SK-N-SH treated with all-trans-retinoic acid at 6 μM for 48 hours (cell line): ENCODE data around the gene KRTAP10-2.

Source experiments
- ATAC-seq: fragments of 200-7000 bp; cut with Tn5 transposase; 3 replicates; pipeline ENCODE4 v1.9.1; 2020; ENCODE audit warnings: mild to moderate bottlenecking, moderate library complexity
- ARNTL ChIP-seq: fragments of 450-650 bp; formaldehyde crosslinking; IDR thresholded peaks from 2 replicates; pipeline ENCODE4 v1.5.0; 2020; ENCODE audit warnings: low read depth, mild to moderate bottlenecking, moderate library complexity, borderline replicate concordance
- BACH2 ChIP-seq: fragments of 250-450 bp; sonication (Bioruptor Pico); IDR thresholded peaks from 2 replicates; pipeline ENCODE4 v1.9.0; 2021; ENCODE audit warnings: mild to moderate bottlenecking, borderline replicate concordance
- CREB5 ChIP-seq: fragments of 250-450 bp; sonication (Bioruptor Pico); IDR thresholded peaks from 2 replicates; pipeline ENCODE4 v1.5.1; 2020; ENCODE audit warnings: low read depth, mild to moderate bottlenecking, moderate library complexity
- CSDC2 ChIP-seq: fragments of 250-450 bp; sonication (Bioruptor Pico); IDR thresholded peaks from 2 replicates; pipeline ENCODE4 v1.5.0; 2020; ENCODE audit warnings: mild to moderate bottlenecking, moderate library complexity
- ESRRG ChIP-seq: fragments of 250-450 bp; sonication (Bioruptor Pico); IDR thresholded peaks from 2 replicates; pipeline ENCODE4 v1.6.1; 2021; ENCODE audit warnings: mild to moderate bottlenecking
- ISL1 ChIP-seq: fragments of 250-450 bp; sonication (Bioruptor Pico); IDR thresholded peaks from 2 replicates; pipeline ENCODE4 v2.1.2; 2022; ENCODE audit warnings: mild to moderate bottlenecking, moderate library complexity
- OSR1 ChIP-seq: fragments of 250-450 bp; sonication (Bioruptor Pico); IDR thresholded peaks from 2 replicates; pipeline ENCODE4 v1.8.0; 2022; ENCODE audit warnings: moderate library complexity, mild to moderate bottlenecking, inconsistent platforms
- PATZ1 ChIP-seq: fragments of 250-450 bp; sonication (Bioruptor Pico); IDR thresholded peaks from 2 replicates; pipeline ENCODE4 v1.8.0; 2020; ENCODE audit warnings: mild to moderate bottlenecking, moderate library complexity, borderline replicate concordance
- PPARA ChIP-seq: fragments of 250-450 bp; sonication (Bioruptor Pico); IDR thresholded peaks from 2 replicates; pipeline ENCODE4 v1.5.0; 2020; ENCODE audit warnings: mild to moderate bottlenecking, borderline replicate concordance
- RARB ChIP-seq: fragments of 250-450 bp; sonication (Bioruptor Pico); IDR thresholded peaks from 2 replicates; pipeline ENCODE4 v1.8.0; 2021; ENCODE audit warnings: mild to moderate bottlenecking, moderate library complexity
- SNAI2 ChIP-seq: fragments of 250-450 bp; sonication (Bioruptor Pico); IDR thresholded peaks from 2 replicates; pipeline ENCODE4 v1.5.0; 2020; ENCODE audit warnings: mild to moderate bottlenecking, moderate library complexity
- TCF4 ChIP-seq: fragments of 250-450 bp; sonication (Bioruptor Pico); IDR thresholded peaks from 2 replicates; pipeline ENCODE4 v1.8.0; 2021; ENCODE audit warnings: mild to moderate bottlenecking, moderate library complexity, borderline replicate concordance
- TOX ChIP-seq: fragments of 250-450 bp; sonication (Bioruptor Pico); IDR thresholded peaks from 2 replicates; pipeline ENCODE4 v1.8.0; 2021; ENCODE audit warnings: mild to moderate bottlenecking, moderate library complexity, borderline replicate concordance
- ZC3H10 ChIP-seq: fragments of 250-450 bp; sonication (Bioruptor Pico); IDR thresholded peaks from 2 replicates; pipeline ENCODE4 v1.5.1; 2021; ENCODE audit warnings: mild to moderate bottlenecking, moderate library complexity
- ZFP3 ChIP-seq: fragments of 250-450 bp; sonication (Bioruptor Pico); IDR thresholded peaks from 2 replicates; pipeline ENCODE4 v1.5.0; 2020; ENCODE audit warnings: mild to moderate bottlenecking, moderate library complexity
- ZFP30 ChIP-seq: fragments of 450-650 bp; formaldehyde crosslinking; IDR thresholded peaks from 2 replicates; pipeline ENCODE4 v1.5.0; 2022; ENCODE audit warnings: mild to moderate bottlenecking, moderate library complexity
- ZNF565 ChIP-seq: fragments of 450-650 bp; formaldehyde crosslinking; conservative IDR thresholded peaks from 2 replicates; pipeline ENCODE4 v1.5.0; 2020; ENCODE audit warnings: low read depth, mild to moderate bottlenecking, moderate library complexity
- ZNF70 ChIP-seq: fragments of 450-650 bp; formaldehyde crosslinking; IDR thresholded peaks from 2 replicates; pipeline ENCODE4 v1.5.0; 2020; ENCODE audit warnings: mild to moderate bottlenecking, moderate library complexity
- ZNF8 ChIP-seq: fragments of 450-650 bp; formaldehyde crosslinking; IDR thresholded peaks from 2 replicates; pipeline ENCODE4 v1.5.0; 2020; ENCODE audit warnings: mild to moderate bottlenecking, moderate library complexity
- TF ChIP-seq, protein P1 (sequence below): fragments of 250-450 bp; sonication (Bioruptor Pico); IDR thresholded peaks from 2 replicates; pipeline ENCODE4 v1.8.0; 2021; ENCODE audit warnings: low read depth, mild to moderate bottlenecking, moderate library complexity, borderline replicate concordance
- TF ChIP-seq, protein P2 (sequence below): fragments of 250-450 bp; sonication (Bioruptor Pico); IDR thresholded peaks from 2 replicates; pipeline ENCODE4 v1.5.1; 2021; ENCODE audit warnings: mild to moderate bottlenecking, moderate library complexity
- TF ChIP-seq, protein P3 (sequence below): fragments of 250-450 bp; sonication (Bioruptor Pico); IDR thresholded peaks from 2 replicates; pipeline ENCODE4 v1.5.0; 2020; ENCODE audit warnings: mild to moderate bottlenecking, moderate library complexity

The KRTAP10-2 gene

GRCh38 chr21:44518686-44519085 lies 32.6 kb downstream of the KRTAP10-2 start:
- TF ChIP-seq ZFP30 (CRISPR knock-in tag) = no peak
- no peak for TF ChIP-seq CSDC2
- TF ChIP-seq OSR1 (CRISPR knock-in tag) = no peak
- no peak for TF ChIP-seq PATZ1 (CRISPR knock-in tag)
- no peak for TF ChIP-seq PPARA (CRISPR knock-in tag)
- no peak for TF ChIP-seq BACH2 (CRISPR knock-in tag)

GRCh38 chr21:44517175-44517899 lies 34.0 kb downstream of the KRTAP10-2 start:
- peak; percentile 99 for ATAC-seq
- TF ChIP-seq ZC3H10 (CRISPR knock-in tag) = no peak
- no peak for TF ChIP-seq CREB5 (CRISPR knock-in tag)
- no peak for TF ChIP-seq ZNF70 (CRISPR knock-in tag)
- TF ChIP-seq ZNF8 (CRISPR knock-in tag) = no peak
- TF ChIP-seq, protein P1, sequence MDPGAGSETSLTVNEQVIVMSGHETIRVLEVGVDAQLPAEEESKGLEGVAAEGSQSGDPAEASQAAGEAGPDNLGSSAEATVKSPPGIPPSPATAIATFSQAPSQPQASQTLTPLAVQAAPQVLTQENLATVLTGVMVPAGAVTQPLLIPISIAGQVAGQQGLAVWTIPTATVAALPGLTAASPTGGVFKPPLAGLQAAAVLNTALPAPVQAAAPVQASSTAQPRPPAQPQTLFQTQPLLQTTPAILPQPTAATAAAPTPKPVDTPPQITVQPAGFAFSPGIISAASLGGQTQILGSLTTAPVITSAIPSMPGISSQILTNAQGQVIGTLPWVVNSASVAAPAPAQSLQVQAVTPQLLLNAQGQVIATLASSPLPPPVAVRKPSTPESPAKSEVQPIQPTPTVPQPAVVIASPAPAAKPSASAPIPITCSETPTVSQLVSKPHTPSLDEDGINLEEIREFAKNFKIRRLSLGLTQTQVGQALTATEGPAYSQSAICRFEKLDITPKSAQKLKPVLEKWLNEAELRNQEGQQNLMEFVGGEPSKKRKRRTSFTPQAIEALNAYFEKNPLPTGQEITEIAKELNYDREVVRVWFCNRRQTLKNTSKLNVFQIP (CRISPR knock-in tag) = no peak
- TF ChIP-seq ISL1 (CRISPR knock-in tag) = no peak
- TF ChIP-seq ZFP30 (CRISPR knock-in tag) = no peak
- no peak for TF ChIP-seq CSDC2
- no peak for TF ChIP-seq TOX (CRISPR knock-in tag)
- TF ChIP-seq SNAI2 = no peak
- no peak for TF ChIP-seq OSR1 (CRISPR knock-in tag)
- TF ChIP-seq ZNF565 (CRISPR knock-in tag) = no peak

More at GRCh38 chr21:44518686-44519085, 32.6 kb downstream of the KRTAP10-2 start:
- no peak for ATAC-seq

GRCh38 chr21:44516828-44517174 lies 34.5 kb downstream of the KRTAP10-2 start:
- ATAC-seq = no peak
- TF ChIP-seq, protein P2, sequence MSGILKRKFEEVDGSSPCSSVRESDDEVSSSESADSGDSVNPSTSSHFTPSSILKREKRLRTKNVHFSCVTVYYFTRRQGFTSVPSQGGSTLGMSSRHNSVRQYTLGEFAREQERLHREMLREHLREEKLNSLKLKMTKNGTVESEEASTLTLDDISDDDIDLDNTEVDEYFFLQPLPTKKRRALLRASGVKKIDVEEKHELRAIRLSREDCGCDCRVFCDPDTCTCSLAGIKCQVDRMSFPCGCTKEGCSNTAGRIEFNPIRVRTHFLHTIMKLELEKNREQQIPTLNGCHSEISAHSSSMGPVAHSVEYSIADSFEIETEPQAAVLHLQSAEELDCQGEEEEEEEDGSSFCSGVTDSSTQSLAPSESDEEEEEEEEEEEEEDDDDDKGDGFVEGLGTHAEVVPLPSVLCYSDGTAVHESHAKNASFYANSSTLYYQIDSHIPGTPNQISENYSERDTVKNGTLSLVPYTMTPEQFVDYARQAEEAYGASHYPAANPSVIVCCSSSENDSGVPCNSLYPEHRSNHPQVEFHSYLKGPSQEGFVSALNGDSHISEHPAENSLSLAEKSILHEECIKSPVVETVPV (CRISPR knock-in tag) = no peak
- no peak for TF ChIP-seq RARB (CRISPR knock-in tag)
- no peak for TF ChIP-seq ZFP30 (CRISPR knock-in tag)
- no peak for TF ChIP-seq ESRRG (CRISPR knock-in tag)
- TF ChIP-seq, all 23 proteins: peak for 0

- ATAC-seq = no peak
- TF ChIP-seq CSDC2 (no peak), ZFP30 (CRISPR knock-in tag) (no peak), ARNTL (no peak), PPARA (CRISPR knock-in tag) (no peak), CREB5 (CRISPR knock-in tag) (no peak), ESRRG (CRISPR knock-in tag) (no peak), TCF4 (CRISPR knock-in tag) (no peak), ZFP3 (CRISPR knock-in tag) (no peak), PATZ1 (CRISPR knock-in tag) (no peak), ZNF8 (CRISPR knock-in tag) (no peak), ZNF70 (CRISPR knock-in tag) (no peak), SNAI2 (no peak), OSR1 (CRISPR knock-in tag) (no peak)
- TF ChIP-seq, protein P3, sequence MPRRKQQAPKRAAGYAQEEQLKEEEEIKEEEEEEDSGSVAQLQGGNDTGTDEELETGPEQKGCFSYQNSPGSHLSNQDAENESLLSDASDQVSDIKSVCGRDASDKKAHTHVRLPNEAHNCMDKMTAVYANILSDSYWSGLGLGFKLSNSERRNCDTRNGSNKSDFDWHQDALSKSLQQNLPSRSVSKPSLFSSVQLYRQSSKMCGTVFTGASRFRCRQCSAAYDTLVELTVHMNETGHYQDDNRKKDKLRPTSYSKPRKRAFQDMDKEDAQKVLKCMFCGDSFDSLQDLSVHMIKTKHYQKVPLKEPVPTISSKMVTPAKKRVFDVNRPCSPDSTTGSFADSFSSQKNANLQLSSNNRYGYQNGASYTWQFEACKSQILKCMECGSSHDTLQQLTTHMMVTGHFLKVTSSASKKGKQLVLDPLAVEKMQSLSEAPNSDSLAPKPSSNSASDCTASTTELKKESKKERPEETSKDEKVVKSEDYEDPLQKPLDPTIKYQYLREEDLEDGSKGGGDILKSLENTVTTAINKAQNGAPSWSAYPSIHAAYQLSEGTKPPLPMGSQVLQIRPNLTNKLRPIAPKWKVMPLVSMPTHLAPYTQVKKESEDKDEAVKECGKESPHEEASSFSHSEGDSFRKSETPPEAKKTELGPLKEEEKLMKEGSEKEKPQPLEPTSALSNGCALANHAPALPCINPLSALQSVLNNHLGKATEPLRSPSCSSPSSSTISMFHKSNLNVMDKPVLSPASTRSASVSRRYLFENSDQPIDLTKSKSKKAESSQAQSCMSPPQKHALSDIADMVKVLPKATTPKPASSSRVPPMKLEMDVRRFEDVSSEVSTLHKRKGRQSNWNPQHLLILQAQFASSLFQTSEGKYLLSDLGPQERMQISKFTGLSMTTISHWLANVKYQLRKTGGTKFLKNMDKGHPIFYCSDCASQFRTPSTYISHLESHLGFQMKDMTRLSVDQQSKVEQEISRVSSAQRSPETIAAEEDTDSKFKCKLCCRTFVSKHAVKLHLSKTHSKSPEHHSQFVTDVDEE (CRISPR knock-in tag) = no peak
These were observed 35.0 kb downstream of the KRTAP10-2 start for GRCh38 chr21:44516342-44516741.
